HG03108 (cell line): ENCODE measurements around the gene AICDA.
"Not testable (repeated sequence)": the region's sequence is repeated elsewhere in the genome, so short reads cannot be mapped to it uniquely, and the experiment has no call there.

Experiments used
- ATAC-seq: cut with Tn5 transposase; IDR thresholded peaks from one replicate; pipeline ENCODE4 v1.9.1; 2021; ENCODE audit warnings: moderate library complexity; ENCODE audit not compliant: unreplicated experiment

Gene AICDA

GRCh38 chr12:8615206-8615605 lies 2.5 kb upstream of the AICDA start:
- no peak for ATAC-seq

- not testable (repeated sequence) for ATAC-seq
Measured at GRCh38 chr12:8613881-8614280, 1.2 kb upstream of the AICDA start.

GRCh38 chr12:8609061-8609570 lies 3.5 kb downstream of the AICDA start:
- no peak for ATAC-seq

- ATAC-seq, result no peak
Measured at GRCh38 chr12:8606890-8607289, 5.8 kb downstream of the AICDA start.

- no peak for ATAC-seq
Measured at GRCh38 chr12:8605057-8605456, 7.6 kb downstream of the AICDA start.

GRCh38 chr12:8603856-8604255 lies 8.8 kb downstream of the AICDA start:
- ATAC-seq, result no peak

GRCh38 chr12:8603286-8603685 lies 9.4 kb downstream of the AICDA start:
- no peak for ATAC-seq

GRCh38 chr12:8596561-8596960 lies 16.1 kb downstream of the AICDA start:
- ATAC-seq, result no peak

- ATAC-seq, result no peak
Measured at GRCh38 chr12:8594072-8594471, 18.6 kb downstream of the AICDA start.

GRCh38 chr12:8593246-8593645 lies 19.4 kb downstream of the AICDA start:
- no peak for ATAC-seq

- ATAC-seq, result peak; percentile 73
Measured at GRCh38 chr12:8590842-8591545, 21.7 kb downstream of the AICDA start.

GRCh38 chr12:8589679-8590078 lies 23.0 kb downstream of the AICDA start:
- ATAC-seq, result no peak

GRCh38 chr12:8584478-8584877 lies 28.2 kb downstream of the AICDA start:
- not testable (repeated sequence) for ATAC-seq

- no peak for ATAC-seq
Measured at GRCh38 chr12:8584004-8584403, 28.7 kb downstream of the AICDA start.

GRCh38 chr12:8581098-8581784 lies 31.4 kb downstream of the AICDA start:
- no peak for ATAC-seq

GRCh38 chr12:8577879-8578278 lies 34.8 kb downstream of the AICDA start:
- no peak for ATAC-seq

- ATAC-seq, result no peak
Measured at GRCh38 chr12:8572507-8572906, 40.2 kb downstream of the AICDA start.

- no peak for ATAC-seq
Measured at GRCh38 chr12:8566525-8566924, 46.1 kb downstream of the AICDA start.

GRCh38 chr12:8566052-8566451 lies 46.6 kb downstream of the AICDA start:
- ATAC-seq, result not testable (repeated sequence)

GRCh38 chr12:8564656-8565055 lies 48.0 kb downstream of the AICDA start:
- ATAC-seq, result no peak

- no peak for ATAC-seq
Measured at GRCh38 chr12:8563356-8563755, 49.3 kb downstream of the AICDA start.

- no peak for ATAC-seq
Measured at GRCh38 chr12:8562310-8562709, 50.3 kb downstream of the AICDA start.
